PC-3 (cell line): ENCODE data around the gene KAZN. TPM values are rescaled to one million over a fixed set of nuclear protein-coding genes. Genes with fewer than 3 reads are reported as not detected.

Experiments
- ATAC-seq: fragments of 200-7000 bp; cut with Tn5 transposase; 2 replicates; pipeline ENCODE4 v1.9.1; 2020; ENCODE audit warnings: mild to moderate bottlenecking, moderate library complexity
- BruUV-seq: library from RNA; stranded (reverse); fragments of 400-500 nt; replicated peaks from 2 replicates; lab custom pipeline; 2021; lab: Mats Ljungman, UMichigan
- CTCF ChIA-PET: fragments of 300-600 bp; sonication (Branson Sonifier 250); formaldehyde crosslinking; loops from one replicate; lab custom pipeline; 2022; ENCODE audit warnings: antibody characterized with exemption; lab: Charles Lee
- POLR2A ChIA-PET: fragments of 300-600 bp; sonication (Branson Sonifier 250); formaldehyde crosslinking; loops from one replicate; lab custom pipeline; 2022; ENCODE audit warnings: antibody characterized with exemption; ENCODE audit not compliant: unreplicated experiment; lab: Charles Lee
- DNase-seq: peaks from one replicate; pipeline ENCODE4 v3.0.0-alpha.2; 2015
- H2AFZ ChIP-seq: fragments of 300-600 bp; sonication (generic); 2 replicates; pipeline ENCODE4 v1.6.0; 2016; ENCODE audit warnings: antibody characterized with exemption, low read length
- H3F3A ChIP-seq: fragments of 300-600 bp; sonication (generic); one replicate; pipeline ENCODE4 v1.6.0; 2017; ENCODE audit warnings: antibody characterized with exemption, low read length, control low read depth, mild to moderate bottlenecking; ENCODE audit not compliant: unreplicated experiment
- H3K27ac ChIP-seq: fragments of 300-600 bp; sonication (generic); 2 replicates; pipeline ENCODE4 v1.5.1; 2016; ENCODE audit warnings: mild to moderate bottlenecking, low read length
- H3K27me3 ChIP-seq: fragments of 300-600 bp; sonication (generic); 2 replicates; pipeline ENCODE4 v1.6.1; 2016; ENCODE audit warnings: low read length, mixed read lengths
- H3K36me3 ChIP-seq: fragments of 300-600 bp; sonication (generic); 2 replicates; pipeline ENCODE4 v1.6.1; 2016; ENCODE audit warnings: low read depth, mixed run types, low read length, mixed read lengths
- H3K4me1 ChIP-seq: fragments of 300-600 bp; sonication (generic); 2 replicates; pipeline ENCODE4 v1.5.1; 2016; ENCODE audit warnings: low read length; ENCODE audit not compliant: insufficient read depth
- H3K4me2 ChIP-seq: fragments of 300-600 bp; sonication (generic); 2 replicates; pipeline ENCODE4 v1.6.0; 2016; ENCODE audit warnings: low read length
- H3K4me3 ChIP-seq: fragments of 300-600 bp; sonication (generic); 2 replicates; pipeline ENCODE4 v1.5.1; 2016; ENCODE audit warnings: mild to moderate bottlenecking, low read length, mixed read lengths
- H3K79me2 ChIP-seq: fragments of 300-600 bp; sonication (generic); 2 replicates; pipeline ENCODE4 v1.6.1; 2017; ENCODE audit warnings: low read length, mixed read lengths
- H3K9ac ChIP-seq: fragments of 300-600 bp; sonication (generic); 2 replicates; pipeline ENCODE4 v1.6.0; 2016; ENCODE audit warnings: mild to moderate bottlenecking, low read length
- H3K9me2 ChIP-seq: fragments of 300-600 bp; sonication (generic); replicated peaks from 2 replicates; pipeline ENCODE4 v1.6.1; 2016; ENCODE audit warnings: mixed run types, low read length, mixed read lengths
- H3K9me3 ChIP-seq: fragments of 300-600 bp; sonication (generic); 2 replicates; pipeline ENCODE4 v1.6.1; 2016; ENCODE audit warnings: low read length, mixed read lengths
- H4K20me1 ChIP-seq: fragments of 300-600 bp; sonication (generic); 2 replicates; pipeline ENCODE4 v1.6.1; 2016; ENCODE audit warnings: low read length, mixed read lengths
- EZH2 ChIP-seq: fragments of 300-600 bp; sonication (generic); IDR thresholded peaks from one replicate; pipeline ENCODE4 v1.6.1; 2017; ENCODE audit warnings: antibody characterized with exemption, mild to moderate bottlenecking, low read length; ENCODE audit not compliant: unreplicated experiment
- EZH2phosphoT487 ChIP-seq: fragments of 300-600 bp; sonication (generic); IDR thresholded peaks from 2 replicates; pipeline ENCODE4 v1.6.1; 2018; ENCODE audit warnings: mild to moderate bottlenecking, antibody characterized with exemption, low read length, borderline replicate concordance
- intact Hi-C: fragments of 100-400 bp; cut with micrococcal nuclease; formaldehyde crosslinking; loops from 2 replicates; pipeline ENCODE4 v1.9.0; 2023
- total RNA-seq: library from RNA; depleted of rRNA; stranded (reverse); fragments of >200 nt; gene quantifications from 2 replicates; pipeline ENCODE4 v1.2.3, GENCODE V29; 2014
- TF ChIP-seq, protein P1 (sequence below): fragments of 300-600 bp; sonication (generic); conservative IDR thresholded peaks from 2 replicates; pipeline ENCODE4 v1.5.1; 2017; ENCODE audit warnings: antibody characterized with exemption, low read depth, mild to moderate bottlenecking, low read length

The KAZN gene
- total RNA-seq, 1 experiment from 2014 or later = 2.0 TPM

DNA sequence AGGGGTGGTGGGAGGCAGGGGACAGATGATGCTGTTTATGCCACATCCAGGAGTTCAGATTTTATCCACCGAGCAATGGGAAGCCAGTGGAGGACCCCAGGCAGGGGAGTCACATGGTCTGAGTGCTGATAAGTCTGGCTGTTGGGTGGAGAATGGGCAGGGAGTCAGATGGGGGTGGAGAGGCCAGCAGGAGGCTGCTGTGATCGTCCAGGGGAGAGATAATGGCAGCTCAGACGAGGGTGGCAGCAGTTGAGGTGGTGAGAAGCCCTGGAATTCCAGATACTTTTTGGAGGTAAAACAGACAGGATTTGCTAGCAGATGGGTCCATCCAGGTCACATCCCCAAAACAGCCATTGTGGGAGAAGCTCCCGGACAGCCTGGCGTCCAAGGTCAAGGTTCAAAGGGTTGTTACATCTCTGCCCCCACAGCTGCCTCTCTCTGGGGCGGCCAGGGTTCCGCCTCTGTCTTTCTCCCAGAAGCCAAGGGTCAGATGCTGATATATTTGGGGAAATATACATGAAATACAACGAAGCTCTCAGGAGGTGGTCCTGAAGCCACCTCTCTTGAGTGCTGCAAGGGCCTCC lies 303.0 kb downstream of the KAZN start:
- no peaks in the 10 kb centered on the region for H3F3A ChIP-seq
- no peak overlapping the region for H2AFZ ChIP-seq
- no peaks in the 10 kb centered on the region for H3K9me3 ChIP-seq
- DNase-seq (no peak), ATAC-seq (no peak)
- H4K20me1 ChIP-seq = no peaks in the 10 kb centered on the region
- no peak overlapping the region for H3K4me2 ChIP-seq
- H3K36me3 ChIP-seq = no peaks in the 10 kb centered on the region
- BruUV-seq = no TSS peak
- H3K9me2 ChIP-seq = no peaks in the 10 kb centered on the region
- H3K79me2 ChIP-seq = no peaks in the 10 kb centered on the region
- 0 out of 2 replicates have a peak, but pooled peaks cover 4% of the 10 kb centered on the region for H3K27me3 ChIP-seq
- ChIA-PET CTCF (no interaction called here), POLR2A (no interaction called here)
- TF ChIP-seq, protein P1, sequence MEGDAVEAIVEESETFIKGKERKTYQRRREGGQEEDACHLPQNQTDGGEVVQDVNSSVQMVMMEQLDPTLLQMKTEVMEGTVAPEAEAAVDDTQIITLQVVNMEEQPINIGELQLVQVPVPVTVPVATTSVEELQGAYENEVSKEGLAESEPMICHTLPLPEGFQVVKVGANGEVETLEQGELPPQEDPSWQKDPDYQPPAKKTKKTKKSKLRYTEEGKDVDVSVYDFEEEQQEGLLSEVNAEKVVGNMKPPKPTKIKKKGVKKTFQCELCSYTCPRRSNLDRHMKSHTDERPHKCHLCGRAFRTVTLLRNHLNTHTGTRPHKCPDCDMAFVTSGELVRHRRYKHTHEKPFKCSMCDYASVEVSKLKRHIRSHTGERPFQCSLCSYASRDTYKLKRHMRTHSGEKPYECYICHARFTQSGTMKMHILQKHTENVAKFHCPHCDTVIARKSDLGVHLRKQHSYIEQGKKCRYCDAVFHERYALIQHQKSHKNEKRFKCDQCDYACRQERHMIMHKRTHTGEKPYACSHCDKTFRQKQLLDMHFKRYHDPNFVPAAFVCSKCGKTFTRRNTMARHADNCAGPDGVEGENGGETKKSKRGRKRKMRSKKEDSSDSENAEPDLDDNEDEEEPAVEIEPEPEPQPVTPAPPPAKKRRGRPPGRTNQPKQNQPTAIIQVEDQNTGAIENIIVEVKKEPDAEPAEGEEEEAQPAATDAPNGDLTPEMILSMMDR = no peak
- TF ChIP-seq EZH2phosphoT487 = no peak
- no peak for TF ChIP-seq EZH2
- no peak overlapping the region for H3K4me3 ChIP-seq
- H3K27ac ChIP-seq = no peak overlapping the region
- no peak overlapping the region for H3K9ac ChIP-seq
- no peaks in the 10 kb centered on the region for H3K4me1 ChIP-seq
- intact Hi-C loops = no loop called here

DNA sequence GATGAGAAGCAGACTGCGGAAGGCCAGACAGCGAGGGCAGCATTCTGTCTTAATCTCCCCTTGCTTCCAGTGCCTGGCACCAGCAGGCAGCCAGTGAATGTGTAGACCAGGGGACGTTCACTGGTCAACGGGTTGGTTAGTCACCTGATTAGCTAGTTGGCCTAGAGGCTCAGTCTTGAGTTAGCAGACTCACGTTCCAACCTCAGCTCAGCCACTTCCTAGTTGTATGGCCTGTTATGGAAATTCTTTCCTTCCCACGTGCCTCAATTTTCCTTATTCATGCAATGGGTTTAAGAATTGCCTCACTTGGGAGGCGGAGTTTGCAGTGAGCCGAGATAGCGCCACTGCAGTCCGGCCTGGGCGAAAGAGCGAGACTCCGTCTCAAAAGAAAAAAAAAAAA lies 305.4 kb downstream of the KAZN start:
- Histone ChIP-seq H3K27ac (no peak overlapping the region), H3F3A (no peaks in the 10 kb centered on the region), H3K27me3 (0 out of 2 replicates have a peak, but pooled peaks cover 4% of the 10 kb centered on the region), H3K9ac (no peak overlapping the region), H3K4me1 (no peaks in the 10 kb centered on the region), H3K4me3 (no peak overlapping the region), H4K20me1 (no peaks in the 10 kb centered on the region), H3K4me2 (no peak overlapping the region), H3K9me2 (no peaks in the 10 kb centered on the region), H3K79me2 (no peaks in the 10 kb centered on the region), H2AFZ (no peak overlapping the region), H3K36me3 (no peaks in the 10 kb centered on the region), H3K9me3 (no peaks in the 10 kb centered on the region)
- ChIA-PET CTCF (no interaction called here), POLR2A (no interaction called here)
- DNase-seq (no peak), ATAC-seq (no peak)
- TF ChIP-seq EZH2 (no peak), EZH2phosphoT487 (no peak)
- TF ChIP-seq, protein P1 = no peak
- intact Hi-C loops = no loop called here
- no TSS peak for BruUV-seq

DNA sequence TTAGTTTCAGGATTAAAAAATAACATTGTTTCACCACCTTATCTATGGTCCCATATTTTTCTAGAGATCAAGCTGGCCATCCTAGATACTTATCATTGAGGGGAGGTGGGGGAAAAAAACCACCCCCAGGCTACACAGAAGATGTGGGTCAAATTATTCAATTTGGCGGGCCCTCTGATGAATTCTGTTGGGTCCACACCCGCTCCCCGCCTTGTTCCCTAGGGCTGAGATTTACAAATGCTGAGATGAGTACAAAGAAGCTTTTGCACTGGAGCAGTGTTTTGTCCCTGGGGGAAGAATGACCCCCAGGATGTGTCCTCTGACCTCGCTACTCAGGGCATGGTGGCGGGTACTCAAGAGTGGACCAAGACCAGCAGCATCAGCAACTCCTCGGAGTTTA lies 308.2 kb downstream of the KAZN start:
- POLR2A ChIA-PET = no interaction called here
- H4K20me1 ChIP-seq = no peaks in the 10 kb centered on the region
- DNase-seq (no peak), ATAC-seq (no peak)
- intact Hi-C loops = no loop called here
- no peaks in the 10 kb centered on the region for H3K9me2 ChIP-seq
- H3K4me3 ChIP-seq = no peak overlapping the region
- no peak overlapping the region for H3K27ac ChIP-seq
- H3K27me3 ChIP-seq = no peaks in the 10 kb centered on the region
- H3F3A ChIP-seq = no peaks in the 10 kb centered on the region
- H3K9ac ChIP-seq = no peak overlapping the region
- BruUV-seq = no TSS peak
- no peaks in the 10 kb centered on the region for H3K79me2 ChIP-seq
- no peaks in the 10 kb centered on the region for H3K9me3 ChIP-seq
- H3K4me1 ChIP-seq = no peaks in the 10 kb centered on the region
- no peak overlapping the region for H3K4me2 ChIP-seq
- H2AFZ ChIP-seq = no peak overlapping the region
- no peaks in the 10 kb centered on the region for H3K36me3 ChIP-seq
- no peak for TF ChIP-seq EZH2
- TF ChIP-seq, protein P1 = no peak
- CTCF ChIA-PET = no interaction called here
